ENCODE results near the gene RUNX3. TPM values are rescaled to one million over a fixed set of nuclear protein-coding genes. Genes with fewer than 3 reads are reported as not detected.

The RUNX3 gene
- total and polyA plus RNA-seq, 2 donors (not counting 3 experiments of a cell fraction or from before 2014, with no cell fraction given), result not detected

DNA sequence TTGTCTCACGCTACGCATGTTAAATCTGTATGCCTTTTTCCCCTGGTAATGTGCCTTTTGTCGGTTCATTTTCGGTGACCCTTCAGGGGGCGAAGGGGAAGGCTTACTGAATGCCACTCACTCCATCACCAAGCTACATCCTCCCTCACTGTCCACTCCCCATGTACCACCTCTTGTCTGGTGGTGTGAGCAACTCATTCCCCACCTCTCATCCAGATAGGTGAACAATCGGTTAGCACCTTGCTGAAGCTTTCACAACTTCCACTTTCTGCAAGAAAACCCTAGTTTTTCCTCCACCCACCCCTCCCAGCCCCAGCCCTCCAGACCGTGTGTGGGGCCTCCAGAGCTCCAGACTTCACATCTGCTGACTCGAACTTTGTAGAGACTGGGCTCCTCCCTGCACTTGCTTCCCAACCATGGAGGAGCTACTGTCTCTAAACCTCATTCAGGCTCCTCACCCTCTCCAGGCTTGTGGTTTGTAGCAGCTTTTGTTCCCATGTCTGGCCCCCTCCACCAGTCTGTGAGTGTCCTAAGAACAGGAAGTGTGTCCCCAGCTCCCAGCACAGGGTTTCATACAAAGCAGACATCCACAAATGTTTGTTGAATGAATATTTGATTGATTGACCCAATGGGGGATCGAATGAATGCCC lies 48.4 kb upstream of the RUNX3 start:
- no peak overlapping the region for H3K4me2 ChIP-seq (ENCODE audit: insufficient read depth, low read length)
- CTCF ChIA-PET, result no interaction called here
- H3K9ac ChIP-seq (replicated peaks; ENCODE audit: extremely low read depth, insufficient read depth, low read length), result no peak overlapping the region
- POLR2A ChIA-PET, result no interaction called here
- no peaks in the 10 kb centered on the region for H3K4me1 ChIP-seq (ENCODE audit: control insufficient read depth, extremely low read depth, insufficient read depth, low read length)
- H3K4me3 ChIP-seq (replicated peaks in 1 of 3; ENCODE audit: insufficient read depth in 1 of 3, low read depth in 1 of 3, low read length in 3 of 3), result no peak overlapping the region
- H2AFZ ChIP-seq (ENCODE audit: low read depth, low read length), result no peak overlapping the region
- no peaks in the 10 kb centered on the region for H3K9me1 ChIP-seq (replicated peaks; ENCODE audit: control insufficient read depth, extremely low read depth, insufficient read depth, low read length)
- dilution Hi-C loops (cut with MboI; ENCODE audit: extremely low pct_ligation_motif_present, low sequenced_read_pairs), result no loop called here
- no peak for TF ChIP-seq MYC (IDR thresholded peaks at IDR 0.05; ENCODE audit: low read depth, low read length)
- TF ChIP-seq GATA2 (IDR thresholded peaks at IDR 0.05; ENCODE audit: insufficient read depth, insufficient read length, low read depth, low read length), result no peak
- no peak for TF ChIP-seq CTCF (IDR thresholded peaks at IDR 0.05; ENCODE audit: extremely low read depth in 1 of 2, insufficient read depth in 1 of 2, low read depth in 1 of 2, low read length in 2 of 2)
- TF ChIP-seq EZH2 (IDR thresholded peaks at IDR 0.05; ENCODE audit: borderline replicate concordance, low read depth, low read length, severe bottlenecking), result no peak
- no peak for TF ChIP-seq POLR2AphosphoS5 (IDR thresholded peaks at IDR 0.05; ENCODE audit: insufficient read depth, low read depth, low read length)
- TF ChIP-seq JUN (IDR thresholded peaks at IDR 0.05; ENCODE audit: borderline replicate concordance, insufficient read depth, insufficient read length, low read depth), result no peak
- no peak for TF ChIP-seq MAX (IDR thresholded peaks at IDR 0.05; ENCODE audit: insufficient read depth, insufficient read length)
- TF ChIP-seq POLR2A (IDR thresholded peaks at IDR 0.05; ENCODE audit: low read depth, low read length), result no peak
- TF ChIP-seq FOS (IDR thresholded peaks at IDR 0.05; ENCODE audit: borderline replicate concordance, insufficient read depth, low read length), result no peak
- H3K79me2 ChIP-seq (ENCODE audit: control insufficient read depth, insufficient read depth, low read length), result no peaks in the 10 kb centered on the region
- no peaks in the 10 kb centered on the region for H3K36me3 ChIP-seq (ENCODE audit: control insufficient read depth in 2 of 2, extremely low read depth in 1 of 2, insufficient read depth in 2 of 2, low read length in 2 of 2)
- FAIRE-seq (no peak), DNase-seq (ENCODE audit: low read depth, low spot score) (no peak)
- peaks cover 3% of the 10 kb centered on the region for H3K9me3 ChIP-seq (replicated peaks; ENCODE audit: control insufficient read depth, insufficient read depth, low read length)
- H3K27ac ChIP-seq (ENCODE audit: insufficient read depth, low read depth, low read length), result no peak overlapping the region
- no peaks in the 10 kb centered on the region for H3K27me3 ChIP-seq (ENCODE audit: control insufficient read depth in 2 of 2, insufficient read depth in 2 of 2, low read length in 2 of 2)
- H4K20me1 ChIP-seq (replicated peaks; ENCODE audit: control insufficient read depth, extremely low read depth, insufficient read depth, low read length), result no peaks in the 10 kb centered on the region
- intact Hi-C loops (cut with micrococcal nuclease), result no loop called here
- BruUV-seq (replicated peaks), result no TSS peak
